ENCODE data around the gene PTK6. TPM values are rescaled to one million over a fixed set of nuclear protein-coding genes. Genes with fewer than 3 reads are reported as not detected.

Gene PTK6
- total RNA-seq, 1 donor from 2014 or later, result not detected

DNA sequence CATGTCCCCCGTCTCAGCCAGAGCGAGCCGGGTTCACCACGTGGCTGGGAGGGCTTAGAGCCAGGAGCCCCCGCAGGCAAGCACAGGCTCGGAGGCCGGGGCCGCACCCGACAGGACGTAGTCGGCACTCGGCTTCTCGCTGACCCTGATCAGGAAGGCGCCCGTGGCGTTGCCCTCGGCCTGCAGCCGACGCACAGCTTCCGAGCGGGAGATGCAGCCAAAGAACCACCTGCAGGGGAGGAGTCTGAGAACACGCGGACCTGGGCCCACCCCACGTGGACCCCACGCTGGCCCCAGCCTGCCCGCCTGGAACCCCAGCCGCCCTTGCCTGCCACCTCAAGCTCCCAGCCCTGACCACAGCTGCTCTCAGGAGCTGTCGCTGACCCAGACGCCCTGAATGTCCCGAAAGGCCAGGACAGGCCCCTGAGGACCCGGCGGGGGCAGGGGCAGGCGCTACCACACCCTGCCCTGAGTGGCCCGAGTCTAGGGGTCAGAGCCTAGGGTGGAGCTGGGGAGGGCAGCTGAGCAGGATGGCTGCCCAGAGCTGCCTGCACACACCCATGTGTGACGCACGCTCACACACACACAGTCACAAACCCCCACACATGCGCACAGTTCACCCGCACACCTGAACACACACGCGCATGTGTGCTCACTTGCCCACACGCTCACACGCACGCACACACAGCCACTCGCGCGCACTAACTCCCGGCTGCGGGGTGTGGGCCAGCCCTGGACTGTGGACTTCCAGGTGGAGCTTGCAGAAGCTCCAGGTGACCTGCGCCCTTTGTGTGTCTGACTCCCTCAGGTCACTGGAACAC lies 2.1 kb downstream of the PTK6 start:
- DNase-seq, result no peak
- Histone ChIP-seq H3K4me3 (no peak overlapping the region), H3K9me3 (replicated peaks) (no peaks in the 10 kb centered on the region), H3K36me3 (no peaks in the 10 kb centered on the region), H3K27me3 (ENCODE audit: low read depth) (peaks cover 37% of the 10 kb centered on the region), H3K27ac (replicated peaks) (no peak overlapping the region), H3K4me1 (peaks cover 25% of the 10 kb centered on the region)
- TF ChIP-seq, protein P1, sequence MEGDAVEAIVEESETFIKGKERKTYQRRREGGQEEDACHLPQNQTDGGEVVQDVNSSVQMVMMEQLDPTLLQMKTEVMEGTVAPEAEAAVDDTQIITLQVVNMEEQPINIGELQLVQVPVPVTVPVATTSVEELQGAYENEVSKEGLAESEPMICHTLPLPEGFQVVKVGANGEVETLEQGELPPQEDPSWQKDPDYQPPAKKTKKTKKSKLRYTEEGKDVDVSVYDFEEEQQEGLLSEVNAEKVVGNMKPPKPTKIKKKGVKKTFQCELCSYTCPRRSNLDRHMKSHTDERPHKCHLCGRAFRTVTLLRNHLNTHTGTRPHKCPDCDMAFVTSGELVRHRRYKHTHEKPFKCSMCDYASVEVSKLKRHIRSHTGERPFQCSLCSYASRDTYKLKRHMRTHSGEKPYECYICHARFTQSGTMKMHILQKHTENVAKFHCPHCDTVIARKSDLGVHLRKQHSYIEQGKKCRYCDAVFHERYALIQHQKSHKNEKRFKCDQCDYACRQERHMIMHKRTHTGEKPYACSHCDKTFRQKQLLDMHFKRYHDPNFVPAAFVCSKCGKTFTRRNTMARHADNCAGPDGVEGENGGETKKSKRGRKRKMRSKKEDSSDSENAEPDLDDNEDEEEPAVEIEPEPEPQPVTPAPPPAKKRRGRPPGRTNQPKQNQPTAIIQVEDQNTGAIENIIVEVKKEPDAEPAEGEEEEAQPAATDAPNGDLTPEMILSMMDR (IDR thresholded peaks at IDR 0.05; ENCODE audit: borderline replicate concordance), result no peak
- intact Hi-C loops (cut with micrococcal nuclease), result loop anchor here (5.0 kb wide), 1 partner anchor 437 kb away; no protein-coding TSS in a partner anchor

DNA sequence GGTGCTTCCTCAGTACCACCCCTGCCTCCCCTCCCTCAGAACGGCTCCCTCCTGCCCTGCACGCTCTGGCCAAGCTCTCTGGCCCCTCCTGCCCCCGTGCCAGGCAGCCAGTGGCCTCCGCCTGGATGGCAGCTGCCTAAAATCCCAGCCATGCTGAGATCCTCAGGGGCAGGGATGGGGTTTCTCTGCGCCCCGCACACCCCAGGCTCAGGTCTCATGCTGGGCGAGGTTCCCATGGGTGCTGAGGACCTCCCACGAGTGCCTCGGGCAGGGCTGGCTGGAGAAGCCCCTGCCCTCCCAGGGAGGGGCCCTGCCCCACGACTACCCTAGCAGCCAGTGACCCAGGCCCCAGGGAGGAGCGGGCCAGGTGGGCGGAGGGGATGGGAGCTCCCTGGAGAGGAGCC lies 2.7 kb downstream of the PTK6 start:
- peaks cover 25% of the 10 kb centered on the region for H3K4me1 ChIP-seq
- H3K36me3 ChIP-seq, result no peaks in the 10 kb centered on the region
- H3K4me3 ChIP-seq, result no peak overlapping the region
- DNase-seq, result no peak
- H3K27ac ChIP-seq (replicated peaks), result no peak overlapping the region
- intact Hi-C loops (cut with micrococcal nuclease), result no loop called here
- H3K27me3 ChIP-seq (ENCODE audit: low read depth), result peaks cover 37% of the 10 kb centered on the region
- no peaks in the 10 kb centered on the region for H3K9me3 ChIP-seq (replicated peaks)
- TF ChIP-seq, protein P1 (IDR thresholded peaks at IDR 0.05; ENCODE audit: borderline replicate concordance), result no peak

DNA sequence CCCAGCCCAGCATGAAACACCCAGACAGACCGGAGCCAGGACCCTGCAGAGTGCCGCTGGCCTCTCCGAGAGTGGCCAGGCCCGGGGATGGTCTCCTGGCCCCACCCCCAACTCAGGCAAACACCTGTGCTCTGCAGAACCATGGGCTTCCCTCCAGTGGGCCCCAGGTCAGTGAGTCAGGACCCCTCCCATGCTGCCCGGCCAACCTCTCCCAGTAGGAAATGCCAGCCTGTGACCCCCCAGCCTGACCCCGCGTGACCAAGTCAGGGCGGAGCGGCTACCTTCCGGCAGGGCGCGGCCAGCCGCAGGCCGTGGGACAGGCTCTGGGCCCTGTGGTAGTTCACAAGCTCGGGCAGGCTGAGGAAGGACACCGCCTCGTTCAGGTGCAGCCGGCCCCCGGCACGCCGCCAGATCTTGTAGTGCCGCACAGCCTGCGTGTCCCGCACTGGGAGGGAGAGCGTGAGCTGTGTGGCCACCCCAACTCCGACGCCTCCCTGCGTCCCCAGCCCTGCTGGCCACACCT lies 3.2 kb downstream of the PTK6 start:
- no peaks in the 10 kb centered on the region for H3K9me3 ChIP-seq (replicated peaks)
- DNase-seq, result no peak
- no peak overlapping the region for H3K27ac ChIP-seq (replicated peaks)
- H3K4me3 ChIP-seq, result no peak overlapping the region
- no peaks in the 10 kb centered on the region for H3K36me3 ChIP-seq
- intact Hi-C loops (cut with micrococcal nuclease), result no loop called here
- TF ChIP-seq, protein P1 (IDR thresholded peaks at IDR 0.05; ENCODE audit: borderline replicate concordance), result no peak
- peaks cover 37% of the 10 kb centered on the region for H3K27me3 ChIP-seq (ENCODE audit: low read depth)
- peaks cover 25% of the 10 kb centered on the region for H3K4me1 ChIP-seq

DNA sequence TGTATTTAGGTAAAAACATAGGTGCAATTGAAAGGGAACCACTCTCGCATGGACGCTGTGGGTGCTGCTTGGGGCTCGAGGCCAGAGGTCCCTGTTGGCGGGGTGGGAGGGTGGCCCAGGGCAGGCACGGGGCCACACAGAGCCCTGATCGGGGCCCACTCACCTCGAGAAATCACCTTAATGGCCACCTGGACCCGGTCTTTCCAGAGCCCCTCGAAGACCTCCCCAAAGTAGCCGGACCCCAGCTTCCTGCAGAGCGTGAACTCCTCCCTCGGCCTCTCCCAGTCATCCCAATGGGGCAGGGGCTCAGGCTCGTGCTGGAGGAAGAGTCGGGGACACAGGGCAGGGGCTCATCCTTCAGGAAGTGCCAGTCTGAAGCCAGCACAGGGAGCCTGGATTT lies 3.8 kb downstream of the PTK6 start:
- TF ChIP-seq, protein P1 (IDR thresholded peaks at IDR 0.05; ENCODE audit: borderline replicate concordance), result no peak
- no peak for DNase-seq
- Histone ChIP-seq H3K9me3 (replicated peaks) (no peaks in the 10 kb centered on the region), H3K27me3 (ENCODE audit: low read depth) (peaks cover 37% of the 10 kb centered on the region), H3K27ac (replicated peaks) (no peak overlapping the region), H3K4me1 (peaks cover 22% of the 10 kb centered on the region), H3K4me3 (no peak overlapping the region), H3K36me3 (no peaks in the 10 kb centered on the region)
- intact Hi-C loops (cut with micrococcal nuclease), result no loop called here

DNA sequence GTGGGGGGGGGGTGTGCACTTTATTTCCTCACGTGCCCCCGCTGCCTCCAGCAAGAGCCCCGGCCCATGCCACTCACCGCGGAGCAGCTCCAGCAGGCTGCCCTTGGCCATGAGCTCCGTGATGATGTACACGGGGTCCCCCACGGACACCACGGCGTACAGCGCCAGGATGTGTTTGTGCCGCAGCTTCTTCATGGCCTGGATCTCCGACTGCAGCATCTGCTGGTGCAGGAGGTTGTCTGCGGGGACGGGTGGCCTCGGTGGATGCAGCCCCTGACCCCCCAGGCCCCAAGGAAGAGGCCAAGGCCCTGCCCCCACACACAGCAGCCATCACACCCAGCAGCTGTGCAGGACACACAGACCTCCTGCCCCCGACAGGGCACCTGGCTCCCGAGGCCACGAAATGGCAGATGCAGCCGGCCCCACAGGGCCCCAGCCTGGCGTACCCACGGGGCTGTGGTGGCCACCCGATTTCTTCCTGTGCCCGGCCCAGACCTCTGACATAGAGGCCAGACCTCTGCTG lies 4.7 kb downstream of the PTK6 start:
- peaks cover 13% of the 10 kb centered on the region for H3K4me1 ChIP-seq
- no peak for DNase-seq
- H3K9me3 ChIP-seq (replicated peaks), result no peaks in the 10 kb centered on the region
- TF ChIP-seq, protein P1 (IDR thresholded peaks at IDR 0.05; ENCODE audit: borderline replicate concordance), result no peak
- intact Hi-C loops (cut with micrococcal nuclease), result no loop called here
- no peaks in the 10 kb centered on the region for H3K36me3 ChIP-seq
- H3K4me3 ChIP-seq, result no peak overlapping the region
- H3K27me3 ChIP-seq (ENCODE audit: low read depth), result peaks cover 37% of the 10 kb centered on the region
- H3K27ac ChIP-seq (replicated peaks), result no peak overlapping the region

Data from left ventricle myocardium inferior (tissue), 1 donor.